Ureter (tissue), 1 donor: ENCODE measurements around the gene BLTP2. TPM values are rescaled to one million over a fixed set of nuclear protein-coding genes. Genes with fewer than 3 reads are reported as not detected.

Experiments
- DNase-seq: peaks from one replicate; pipeline ENCODE4 v3.0.0-alpha.2; 2020; ENCODE audit warnings: low spot score
- total RNA-seq: library from RNA; stranded (reverse); gene quantifications from one replicate; pipeline ENCODE4 v1.2.4, GENCODE V29; 2023
- donor health status: DM: yes; HTN: yes; CAD: no.

Gene BLTP2
- total RNA-seq, 1 donor from 2014 or later = 210 TPM

DNA sequence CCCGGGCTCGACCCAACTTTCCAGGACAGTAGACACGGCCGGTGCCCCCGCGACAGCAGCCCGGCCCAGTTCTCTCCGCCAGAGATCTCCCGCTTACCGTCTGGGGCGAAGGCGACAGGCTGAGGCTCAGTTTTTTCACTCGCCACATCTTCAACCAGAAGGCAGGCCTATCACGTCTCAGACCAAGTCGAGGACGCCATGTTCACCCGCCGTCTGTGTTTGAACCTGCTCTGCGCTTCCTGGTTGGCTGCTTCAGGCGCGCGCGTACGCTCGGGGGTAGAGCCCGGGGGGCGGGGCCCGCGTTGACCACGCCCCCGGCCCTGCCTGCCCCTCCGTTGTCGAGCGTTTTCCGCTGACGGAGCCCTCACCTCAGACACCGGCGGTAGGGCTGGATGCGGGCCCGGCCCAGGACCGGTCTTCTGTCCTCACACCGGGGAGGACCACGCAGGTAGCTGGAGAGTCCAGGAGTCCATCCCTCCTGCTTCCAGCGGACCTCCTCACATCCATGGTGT is 46.1 kb downstream of the BLTP2 start, which contains the start of gene SPAG5:
Gene SPAG5, minus strand, starts transcription at position 227 of the 512 bp plus-strand sequence. Its CDS starts 79 bp downstream, at position 148.
- DNase-seq = peak; percentile 92

DNA sequence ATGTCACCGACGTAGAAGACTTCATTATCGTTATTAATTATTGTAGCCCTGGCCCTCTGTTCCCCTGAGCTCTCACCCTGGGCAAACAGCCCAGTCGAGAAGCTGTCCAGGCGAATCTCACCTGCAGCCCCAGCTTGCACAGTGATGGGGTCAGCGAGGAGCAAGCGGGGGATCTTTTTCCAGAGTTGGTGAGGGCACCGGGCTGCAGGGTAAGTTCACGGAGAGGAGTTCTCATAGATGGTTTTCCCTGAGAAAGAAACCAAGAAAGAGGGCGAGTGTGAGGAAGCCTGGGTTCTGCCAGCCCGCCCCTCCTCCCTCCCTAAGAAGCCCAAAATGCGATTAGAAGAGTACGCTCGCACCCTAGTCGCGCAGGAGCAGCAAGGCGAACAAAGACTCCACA is 46.6 kb downstream of the BLTP2 start:
- no peak for DNase-seq

- DNase-seq = no peak
Measured at GRCh38 chr17:28597606-28598383, 47.2 kb downstream of the BLTP2 start.

Other genes with a start within 250 kb of the BLTP2 start
- gene SLC46A1, start 238.9 kb downstream of the BLTP2 start, total RNA-seq = 15.4 TPM
- 0.62 TPM for gene SLC13A2, start 171.5 kb downstream of the BLTP2 start, total RNA-seq
- 1.5 TPM for gene FOXN1, start 138.8 kb downstream of the BLTP2 start, total RNA-seq
- gene UNC119, start 92.5 kb downstream of the BLTP2 start, total RNA-seq = 37.5 TPM
- gene PIGS, start 73.6 kb downstream of the BLTP2 start, total RNA-seq = 52.9 TPM
- gene ALDOC, start 68.3 kb downstream of the BLTP2 start, total RNA-seq = 15.7 TPM
- gene SPAG5, start 46.1 kb downstream of the BLTP2 start, total RNA-seq = 8.5 TPM
- gene RSKR, start 31.0 kb downstream of the BLTP2 start, total RNA-seq = 27.5 TPM
- gene SDF2, start 16.7 kb upstream of the BLTP2 start, total RNA-seq = 49.2 TPM
- 96.9 TPM for gene SUPT6H, start 17.0 kb upstream of the BLTP2 start, total RNA-seq
- 1.1 TPM for gene PROCA1, start 66.7 kb upstream of the BLTP2 start, total RNA-seq
- 82.9 TPM for gene RAB34, start 72.7 kb upstream of the BLTP2 start, total RNA-seq
- gene RPL23A, start 74.8 kb upstream of the BLTP2 start, total RNA-seq = 1,937 TPM
- 18.1 TPM for gene TLCD1, start 81.1 kb upstream of the BLTP2 start, total RNA-seq
- gene NEK8, start 83.6 kb upstream of the BLTP2 start, total RNA-seq = 14.9 TPM
- 186 TPM for gene TRAF4, start 98.9 kb upstream of the BLTP2 start, total RNA-seq
- 28.8 TPM for gene FAM222B, start 197.6 kb upstream of the BLTP2 start, total RNA-seq
- 40.3 TPM for gene ERAL1, start 209.9 kb upstream of the BLTP2 start, total RNA-seq